ENCODE data around the gene TNFRSF19.

The TNFRSF19 gene

GRCh38 chr13:23634897-23635296, 64.7 kb downstream of the TNFRSF19 start:
- Histone ChIP-seq H2BK120ac (ENCODE audit: low read depth, low read length) (no peak overlapping the region), H3K4ac (ENCODE audit: low read depth, low read length) (peak overlapping the region; percentile 60), H4K8ac (ENCODE audit: low read depth, low read length) (no peak overlapping the region), H2AK5ac (ENCODE audit: low read length) (no peak overlapping the region), H4K5ac (ENCODE audit: low read length) (no peak overlapping the region), H2BK15ac (replicated peaks; ENCODE audit: low read depth) (no peak overlapping the region), H3K18ac (ENCODE audit: low read length) (peak overlapping the region; percentile 13), H3K79me2 (ENCODE audit: control insufficient read depth, insufficient read depth, low read length) (no peaks in the 10 kb centered on the region), H3K23ac (ENCODE audit: low read length) (no peak overlapping the region), H3K27me3 (ENCODE audit: insufficient read depth, low read length, poor library complexity) (no peaks in the 10 kb centered on the region), H2BK5ac (ENCODE audit: low read length) (no peak overlapping the region), H3K4me2 (ENCODE audit: low read length) (no peak overlapping the region), H3K4me3 (ENCODE audit: low read length) (no peak overlapping the region), H3K79me1 (ENCODE audit: low read length) (no peaks in the 10 kb centered on the region), H3K56ac (ENCODE audit: low read length) (no peak overlapping the region), H3K4me1 (ENCODE audit: control insufficient read depth, low read depth, low read length) (peaks cover 13% of the 10 kb centered on the region), H3K36me3 (ENCODE audit: control insufficient read depth, insufficient read depth, low read length) (no peaks in the 10 kb centered on the region), H3K27ac (ENCODE audit: low read depth, low read length) (no peak overlapping the region), H3K9ac (ENCODE audit: low read length) (no peak overlapping the region)
- peak; percentile 76 for DNase-seq
- no CpG with 5 or more reads among the region's 5 CpGs for WGBS (ENCODE audit: extremely low coverage, insufficient coverage, low lambda C conversion rate)

DNA sequence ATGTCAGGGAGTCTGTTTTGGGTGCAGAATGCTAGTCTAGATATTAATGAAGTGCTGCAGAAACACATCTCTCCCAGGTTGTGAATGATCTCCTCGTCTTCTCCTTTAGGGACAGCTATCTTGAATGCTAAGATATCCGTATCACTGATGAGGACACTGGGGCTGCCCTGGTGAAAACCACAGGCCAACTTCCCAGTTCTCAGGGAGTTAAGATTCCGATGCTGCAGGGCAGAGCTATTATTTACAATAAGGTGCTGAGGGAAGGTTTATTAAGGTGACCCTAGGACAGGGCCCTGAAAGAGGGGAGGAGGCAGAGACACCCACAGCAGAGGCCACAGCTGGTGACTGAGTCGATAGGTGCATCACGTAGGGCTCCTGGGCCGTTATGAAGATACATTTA, 66.1 kb downstream of the TNFRSF19 start:
- Histone ChIP-seq H3K27ac (ENCODE audit: low read depth, low read length) (no peak overlapping the region), H3K56ac (ENCODE audit: low read length) (no peak overlapping the region), H3K4me3 (ENCODE audit: low read length) (no peak overlapping the region), H3K4me1 (ENCODE audit: control insufficient read depth, low read depth, low read length) (peaks cover 9% of the 10 kb centered on the region), H4K5ac (ENCODE audit: low read length) (no peak overlapping the region), H3K4ac (ENCODE audit: low read depth, low read length) (peak overlapping the region; percentile 65), H3K4me2 (ENCODE audit: low read length) (no peak overlapping the region), H3K79me1 (ENCODE audit: low read length) (no peaks in the 10 kb centered on the region), H3K36me3 (ENCODE audit: control insufficient read depth, insufficient read depth, low read length) (no peaks in the 10 kb centered on the region), H4K8ac (ENCODE audit: low read depth, low read length) (no peak overlapping the region), H3K27me3 (ENCODE audit: insufficient read depth, low read length, poor library complexity) (no peaks in the 10 kb centered on the region), H3K18ac (ENCODE audit: low read length) (no peak overlapping the region), H2AK5ac (ENCODE audit: low read length) (no peak overlapping the region), H2BK15ac (replicated peaks; ENCODE audit: low read depth) (no peak overlapping the region), H3K23ac (ENCODE audit: low read length) (no peak overlapping the region), H2BK120ac (ENCODE audit: low read depth, low read length) (no peak overlapping the region), H2BK5ac (ENCODE audit: low read length) (no peak overlapping the region), H3K9ac (ENCODE audit: low read length) (no peak overlapping the region), H3K79me2 (ENCODE audit: control insufficient read depth, insufficient read depth, low read length) (no peaks in the 10 kb centered on the region)
- DNase-seq = no peak
- no CpG with 5 or more reads among the region's 6 CpGs for WGBS (ENCODE audit: extremely low coverage, insufficient coverage, low lambda C conversion rate)

GRCh38 chr13:23637829-23638228, 67.6 kb downstream of the TNFRSF19 start:
- H3K4me1 ChIP-seq (ENCODE audit: control insufficient read depth, low read depth, low read length) = no peaks in the 10 kb centered on the region
- no peak overlapping the region for H2BK5ac ChIP-seq (ENCODE audit: low read length)
- no peak overlapping the region for H4K8ac ChIP-seq (ENCODE audit: low read depth, low read length)
- no peak overlapping the region for H2AK5ac ChIP-seq (ENCODE audit: low read length)
- no peak overlapping the region for H3K23ac ChIP-seq (ENCODE audit: low read length)
- no peak overlapping the region for H3K18ac ChIP-seq (ENCODE audit: low read length)
- H3K27me3 ChIP-seq (ENCODE audit: insufficient read depth, low read length, poor library complexity) = no peaks in the 10 kb centered on the region
- no peak overlapping the region for H2BK15ac ChIP-seq (replicated peaks; ENCODE audit: low read depth)
- H3K9ac ChIP-seq (ENCODE audit: low read length) = no peak overlapping the region
- DNase-seq = no peak
- no peak overlapping the region for H3K56ac ChIP-seq (ENCODE audit: low read length)
- H3K27ac ChIP-seq (ENCODE audit: low read depth, low read length) = no peak overlapping the region
- no peaks in the 10 kb centered on the region for H3K79me1 ChIP-seq (ENCODE audit: low read length)
- WGBS (ENCODE audit: extremely low coverage, insufficient coverage, low lambda C conversion rate) = no CpG with 5 or more reads among the region's 9 CpGs
- no peak overlapping the region for H2BK120ac ChIP-seq (ENCODE audit: low read depth, low read length)
- no peaks in the 10 kb centered on the region for H3K79me2 ChIP-seq (ENCODE audit: control insufficient read depth, insufficient read depth, low read length)
- no peak overlapping the region for H4K5ac ChIP-seq (ENCODE audit: low read length)
- H3K4ac ChIP-seq (ENCODE audit: low read depth, low read length) = no peak overlapping the region
- no peaks in the 10 kb centered on the region for H3K36me3 ChIP-seq (ENCODE audit: control insufficient read depth, insufficient read depth, low read length)
- H3K4me2 ChIP-seq (ENCODE audit: low read length) = no peak overlapping the region
- H3K4me3 ChIP-seq (ENCODE audit: low read length) = no peak overlapping the region

DNA sequence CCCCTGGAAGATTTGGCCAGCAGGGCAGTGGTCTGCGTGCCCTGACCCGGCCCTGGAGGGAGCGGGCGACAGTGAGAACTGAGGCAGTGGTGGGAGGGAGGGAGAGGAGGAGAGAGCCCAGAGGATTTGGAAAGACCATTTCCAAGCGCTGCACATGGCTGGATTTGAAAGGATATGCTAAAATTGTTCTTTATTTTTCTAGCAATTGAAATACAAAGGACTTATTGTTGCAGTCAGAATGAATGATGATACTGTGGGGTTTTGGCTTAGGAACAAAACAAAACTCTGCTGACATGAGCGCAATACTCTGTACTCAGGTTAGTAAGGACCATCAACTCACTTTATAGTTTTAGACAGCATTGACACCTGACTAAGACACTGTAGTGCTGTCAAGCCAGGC, 69.5 kb downstream of the TNFRSF19 start:
- Histone ChIP-seq H3K79me2 (ENCODE audit: control insufficient read depth, insufficient read depth, low read length) (no peaks in the 10 kb centered on the region), H2BK120ac (ENCODE audit: low read depth, low read length) (no peak overlapping the region), H3K4me3 (ENCODE audit: low read length) (no peak overlapping the region), H4K8ac (ENCODE audit: low read depth, low read length) (no peak overlapping the region), H3K4ac (ENCODE audit: low read depth, low read length) (no peak overlapping the region), H3K23ac (ENCODE audit: low read length) (no peak overlapping the region), H3K27me3 (ENCODE audit: insufficient read depth, low read length, poor library complexity) (no peaks in the 10 kb centered on the region), H3K79me1 (ENCODE audit: low read length) (no peaks in the 10 kb centered on the region), H3K4me2 (ENCODE audit: low read length) (no peak overlapping the region), H2BK15ac (replicated peaks; ENCODE audit: low read depth) (no peak overlapping the region), H3K27ac (ENCODE audit: low read depth, low read length) (no peak overlapping the region), H4K5ac (ENCODE audit: low read length) (no peak overlapping the region), H2BK5ac (ENCODE audit: low read length) (no peak overlapping the region), H3K56ac (ENCODE audit: low read length) (no peak overlapping the region), H3K18ac (ENCODE audit: low read length) (no peak overlapping the region), H3K9ac (ENCODE audit: low read length) (no peak overlapping the region), H3K4me1 (ENCODE audit: control insufficient read depth, low read depth, low read length) (no peaks in the 10 kb centered on the region), H3K36me3 (ENCODE audit: control insufficient read depth, insufficient read depth, low read length) (no peaks in the 10 kb centered on the region), H2AK5ac (ENCODE audit: low read length) (no peak overlapping the region)
- no peak for DNase-seq
- no CpG with 5 or more reads among the region's 6 CpGs for WGBS (ENCODE audit: extremely low coverage, insufficient coverage, low lambda C conversion rate)

- Histone ChIP-seq H3K27me3 (ENCODE audit: insufficient read depth, low read length, poor library complexity) (no peaks in the 10 kb centered on the region), H2AK5ac (ENCODE audit: low read length) (no peak overlapping the region), H3K27ac (ENCODE audit: low read depth, low read length) (no peak overlapping the region), H2BK15ac (replicated peaks; ENCODE audit: low read depth) (no peak overlapping the region), H3K79me2 (ENCODE audit: control insufficient read depth, insufficient read depth, low read length) (no peaks in the 10 kb centered on the region), H3K4me3 (ENCODE audit: low read length) (no peak overlapping the region), H3K4me1 (ENCODE audit: control insufficient read depth, low read depth, low read length) (no peaks in the 10 kb centered on the region), H3K36me3 (ENCODE audit: control insufficient read depth, insufficient read depth, low read length) (no peaks in the 10 kb centered on the region), H3K18ac (ENCODE audit: low read length) (no peak overlapping the region), H4K5ac (ENCODE audit: low read length) (no peak overlapping the region), H3K23ac (ENCODE audit: low read length) (no peak overlapping the region), H2BK120ac (ENCODE audit: low read depth, low read length) (no peak overlapping the region), H3K9ac (ENCODE audit: low read length) (no peak overlapping the region), H2BK5ac (ENCODE audit: low read length) (no peak overlapping the region), H3K56ac (ENCODE audit: low read length) (no peak overlapping the region), H3K79me1 (ENCODE audit: low read length) (no peaks in the 10 kb centered on the region), H3K4me2 (ENCODE audit: low read length) (no peak overlapping the region), H3K4ac (ENCODE audit: low read depth, low read length) (no peak overlapping the region), H4K8ac (ENCODE audit: low read depth, low read length) (no peak overlapping the region)
- DNase-seq = no peak
- no CpG with 5 or more reads among the region's 4 CpGs for WGBS (ENCODE audit: extremely low coverage, insufficient coverage, low lambda C conversion rate)
These were observed 71.9 kb downstream of the TNFRSF19 start for GRCh38 chr13:23642110-23642509.

GRCh38 chr13:23643338-23644125, 73.3 kb downstream of the TNFRSF19 start:
- Histone ChIP-seq H3K79me1 (ENCODE audit: low read length) (no peaks in the 10 kb centered on the region), H3K56ac (ENCODE audit: low read length) (no peak overlapping the region), H2BK5ac (ENCODE audit: low read length) (no peak overlapping the region), H3K27me3 (ENCODE audit: insufficient read depth, low read length, poor library complexity) (no peaks in the 10 kb centered on the region), H3K18ac (ENCODE audit: low read length) (no peak overlapping the region), H3K4me2 (ENCODE audit: low read length) (no peak overlapping the region), H3K9ac (ENCODE audit: low read length) (no peak overlapping the region), H3K36me3 (ENCODE audit: control insufficient read depth, insufficient read depth, low read length) (no peaks in the 10 kb centered on the region), H3K4ac (ENCODE audit: low read depth, low read length) (no peak overlapping the region), H3K4me3 (ENCODE audit: low read length) (no peak overlapping the region), H3K27ac (ENCODE audit: low read depth, low read length) (no peak overlapping the region), H3K4me1 (ENCODE audit: control insufficient read depth, low read depth, low read length) (no peaks in the 10 kb centered on the region), H2AK5ac (ENCODE audit: low read length) (no peak overlapping the region), H3K79me2 (ENCODE audit: control insufficient read depth, insufficient read depth, low read length) (no peaks in the 10 kb centered on the region), H2BK15ac (replicated peaks; ENCODE audit: low read depth) (no peak overlapping the region), H4K5ac (ENCODE audit: low read length) (no peak overlapping the region), H2BK120ac (ENCODE audit: low read depth, low read length) (no peak overlapping the region), H4K8ac (ENCODE audit: low read depth, low read length) (no peak overlapping the region), H3K23ac (ENCODE audit: low read length) (no peak overlapping the region)
- no CpG with 5 or more reads among the region's 4 CpGs for WGBS (ENCODE audit: extremely low coverage, insufficient coverage, low lambda C conversion rate)
- DNase-seq = no peak
